NCI-H748 (cell line): ENCODE results near the gene CCT8.

Experiments used
- DNase-seq: peaks from one replicate; lab custom pipeline; 2025; ENCODE audit not compliant: unreplicated experiment; lab: John Stamatoyannopoulos, UW

Gene CCT8

GRCh38 chr21:29073222-29074006 lies at the start of gene CCT8:
CCT8 (minus strand) TSS chr21:29073648; CDS start chr21:29073590, 58 bp downstream.
- DNase-seq, result peak; percentile 99

GRCh38 chr21:29121759-29122158 lies 48.3 kb upstream of the CCT8 start:
- no peak for DNase-seq

- peak; percentile 46 for DNase-seq
Observed at GRCh38 chr21:29117372-29117955, 44.0 kb upstream of the CCT8 start.

- DNase-seq, result no peak
Observed at GRCh38 chr21:29115899-29116298, 42.5 kb upstream of the CCT8 start.

GRCh38 chr21:29114765-29115500 lies 41.5 kb upstream of the CCT8 start:
- no peak for DNase-seq

- DNase-seq, result no peak
Observed at GRCh38 chr21:29105218-29105617, 31.8 kb upstream of the CCT8 start.

GRCh38 chr21:29104239-29104708 lies 30.8 kb upstream of the CCT8 start:
- peak; percentile 4 for DNase-seq

GRCh38 chr21:29102791-29103257 lies 29.4 kb upstream of the CCT8 start:
- DNase-seq, result no peak

GRCh38 chr21:29098156-29098555 lies 24.7 kb upstream of the CCT8 start:
- no peak for DNase-seq

GRCh38 chr21:29096218-29097015 lies 23.0 kb upstream of the CCT8 start:
- DNase-seq, result no peak

- no peak for DNase-seq
Observed at GRCh38 chr21:29092102-29092959, 18.9 kb upstream of the CCT8 start.

- no peak for DNase-seq
Observed at GRCh38 chr21:29091033-29091432, 17.6 kb upstream of the CCT8 start.

- DNase-seq, result no peak
Observed at GRCh38 chr21:29085106-29085752, 11.8 kb upstream of the CCT8 start.

GRCh38 chr21:29084372-29084771 lies 10.9 kb upstream of the CCT8 start:
- DNase-seq, result no peak

- DNase-seq, result no peak
Observed at GRCh38 chr21:29083306-29083705, 9.9 kb upstream of the CCT8 start.

- peak; percentile 3 for DNase-seq
Observed at GRCh38 chr21:29082046-29082815, 8.8 kb upstream of the CCT8 start.

- no peak for DNase-seq
Observed at GRCh38 chr21:29080454-29080941, 7.0 kb upstream of the CCT8 start.
